Measurements from ENCODE around the gene VSTM4. TPM values are rescaled to one million over a fixed set of nuclear protein-coding genes. Genes with fewer than 3 reads are reported as not detected.

Gene VSTM4
- total and polyA plus RNA-seq, 12 donors, result 15.1 to 136 (median 60.3) TPM

DNA sequence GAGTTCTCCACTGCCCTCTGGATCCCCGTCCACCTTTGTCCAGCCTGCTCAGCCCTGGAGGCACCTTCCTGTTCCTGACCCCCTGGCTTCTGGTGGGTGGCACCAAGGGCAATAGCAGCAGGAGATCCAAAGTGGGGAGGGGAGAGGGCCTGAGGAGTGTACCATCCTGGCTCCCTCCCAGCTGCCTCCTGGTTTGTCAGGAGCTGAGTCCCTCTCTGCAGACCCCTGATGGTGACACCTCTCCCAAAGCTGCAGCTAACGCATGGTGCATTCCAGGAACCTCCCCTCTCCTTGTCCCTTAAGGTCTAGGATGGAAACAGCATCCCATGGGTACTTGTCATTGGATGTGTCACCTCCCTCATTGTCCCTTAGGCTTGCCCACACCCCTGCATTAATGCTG, 39.6 kb downstream of the VSTM4 start:
- TF ChIP-seq, protein P1, sequence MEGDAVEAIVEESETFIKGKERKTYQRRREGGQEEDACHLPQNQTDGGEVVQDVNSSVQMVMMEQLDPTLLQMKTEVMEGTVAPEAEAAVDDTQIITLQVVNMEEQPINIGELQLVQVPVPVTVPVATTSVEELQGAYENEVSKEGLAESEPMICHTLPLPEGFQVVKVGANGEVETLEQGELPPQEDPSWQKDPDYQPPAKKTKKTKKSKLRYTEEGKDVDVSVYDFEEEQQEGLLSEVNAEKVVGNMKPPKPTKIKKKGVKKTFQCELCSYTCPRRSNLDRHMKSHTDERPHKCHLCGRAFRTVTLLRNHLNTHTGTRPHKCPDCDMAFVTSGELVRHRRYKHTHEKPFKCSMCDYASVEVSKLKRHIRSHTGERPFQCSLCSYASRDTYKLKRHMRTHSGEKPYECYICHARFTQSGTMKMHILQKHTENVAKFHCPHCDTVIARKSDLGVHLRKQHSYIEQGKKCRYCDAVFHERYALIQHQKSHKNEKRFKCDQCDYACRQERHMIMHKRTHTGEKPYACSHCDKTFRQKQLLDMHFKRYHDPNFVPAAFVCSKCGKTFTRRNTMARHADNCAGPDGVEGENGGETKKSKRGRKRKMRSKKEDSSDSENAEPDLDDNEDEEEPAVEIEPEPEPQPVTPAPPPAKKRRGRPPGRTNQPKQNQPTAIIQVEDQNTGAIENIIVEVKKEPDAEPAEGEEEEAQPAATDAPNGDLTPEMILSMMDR (IDR thresholded peaks at IDR 0.05), result no peak
- no peak for TF ChIP-seq POLR2A (IDR thresholded peaks at IDR 0.05)
- Histone ChIP-seq H3K9me3 (replicated peaks in 1 of 3) (no peaks in the 10 kb centered on the region), H3K27me3 (no peaks in the 10 kb centered on the region), H3K27ac (peak overlapping the region in 3 of 5 donors; percentile 6 to 85 (median 61)), H3K4me1 (replicated peaks in 1 of 2) (peaks cover 66 to 67% of the 10 kb centered on the region in 2 donors), H3K36me3 (replicated peaks in 1 of 2) (no peaks in the 10 kb centered on the region), H3K4me3 (no peak overlapping the region)
- DNase-seq, result peak in 1 of 7 donors; percentile 46
- intact Hi-C loops (cut with DNase I), result no loop called here
- 74 to 100% (median 93%) methylated on average over 1 to 2 of the region's 2 CpGs for WGBS, 4 donors

DNA sequence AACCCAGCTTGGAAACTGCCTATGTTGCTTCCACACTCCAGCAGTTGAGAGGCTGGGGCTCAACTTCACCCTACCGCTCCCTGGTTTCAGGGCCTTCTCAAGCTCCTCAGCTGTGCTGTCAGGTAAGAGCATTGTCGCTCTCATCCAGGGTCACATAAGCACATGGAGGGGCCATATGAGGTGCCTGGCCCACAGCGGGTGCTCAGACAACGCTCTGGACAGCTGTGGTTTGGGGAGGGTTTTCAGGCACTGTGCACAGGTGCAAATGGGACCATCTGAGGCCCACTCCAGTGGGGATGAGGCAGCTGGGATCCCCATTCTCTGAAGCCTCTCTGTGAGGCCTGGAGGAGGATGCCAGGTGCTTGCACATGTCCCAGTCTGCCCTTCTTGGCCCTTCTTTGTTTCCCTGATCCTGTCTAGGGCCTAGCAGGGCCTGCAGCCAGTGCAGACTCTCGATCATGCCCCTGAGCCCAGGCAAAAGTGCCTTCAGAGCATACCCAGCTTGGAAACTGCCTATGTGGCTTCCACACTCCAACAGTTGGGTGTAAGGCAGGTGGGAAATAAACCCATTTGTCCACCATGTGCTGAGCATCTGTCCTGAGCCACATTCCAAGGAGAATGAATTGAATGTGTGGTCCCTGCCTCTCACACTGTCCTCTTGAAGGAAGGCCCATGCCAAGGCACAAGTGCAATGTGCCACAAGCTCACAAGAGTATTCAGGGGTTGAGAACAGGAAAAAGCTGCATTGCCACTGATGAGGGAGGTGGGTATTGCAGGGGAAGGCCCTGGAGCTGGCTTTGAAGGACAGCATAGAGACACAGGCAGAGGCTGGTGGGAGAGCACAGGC, 40.3 kb downstream of the VSTM4 start:
- H3K27me3 ChIP-seq, result no peaks in the 10 kb centered on the region
- DNase-seq, result peak in 1 of 7 donors; percentile 39
- H3K4me3 ChIP-seq, result no peak overlapping the region
- intact Hi-C loops (cut with DNase I), result no loop called here
- H3K27ac ChIP-seq, result peak overlapping the region in 2 of 5 donors; percentile 6 to 85
- H3K36me3 ChIP-seq (replicated peaks in 1 of 2), result no peaks in the 10 kb centered on the region
- TF ChIP-seq, protein P1 (IDR thresholded peaks at IDR 0.05), result no peak
- no peak for TF ChIP-seq POLR2A (IDR thresholded peaks at IDR 0.05)
- 97 to 100% (median 97%) methylated on average over 2 to 5 of the region's 5 CpGs for WGBS, 4 donors
- peaks cover 65% of the 10 kb centered on the region in 2 donors for H3K4me1 ChIP-seq (replicated peaks in 1 of 2)
- H3K9me3 ChIP-seq (replicated peaks in 1 of 3), result no peaks in the 10 kb centered on the region

DNA sequence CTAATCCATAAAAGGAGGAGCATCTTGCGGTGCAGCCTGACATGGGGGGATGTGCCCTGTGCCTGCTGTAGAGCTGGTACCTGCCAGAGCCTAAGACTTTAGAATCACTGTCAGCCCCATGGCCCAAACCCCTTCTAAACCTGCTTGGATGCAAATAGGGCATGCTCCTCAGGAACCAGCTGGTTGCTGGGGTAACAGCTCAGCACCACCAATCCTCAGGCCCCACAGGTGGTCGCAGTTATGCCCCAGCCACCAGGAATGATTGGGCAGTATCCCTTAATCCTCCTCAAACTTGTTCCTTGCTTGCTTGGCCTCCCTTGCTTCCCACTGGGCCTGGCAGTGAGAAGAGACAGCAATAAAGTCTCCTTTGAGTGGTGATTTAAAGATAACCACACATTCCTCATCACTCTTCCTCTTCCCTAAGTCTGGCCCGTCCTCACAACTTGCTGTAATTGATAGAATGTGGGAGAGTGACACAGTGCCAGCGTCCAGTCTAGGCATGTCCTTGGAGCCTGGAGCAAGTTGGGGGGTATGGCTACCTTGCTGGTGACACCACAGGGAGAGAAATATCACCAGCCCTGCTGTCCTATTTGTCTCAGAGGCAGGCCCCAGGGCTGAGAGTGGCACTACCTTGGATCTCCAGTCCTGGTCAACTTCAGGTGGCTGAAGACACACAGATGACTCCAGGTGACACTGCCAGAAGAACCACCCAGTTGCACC, 43.0 kb downstream of the VSTM4 start:
- no peak overlapping the region for H3K4me3 ChIP-seq
- H3K4me1 ChIP-seq (replicated peaks in 1 of 2), result peaks cover 38 to 58% of the 10 kb centered on the region in 2 donors
- TF ChIP-seq, protein P1 (IDR thresholded peaks at IDR 0.05), result no peak
- no peak for TF ChIP-seq POLR2A (IDR thresholded peaks at IDR 0.05)
- peak in 2 of 7 donors; percentile 19 to 45 for DNase-seq
- no peaks in the 10 kb centered on the region for H3K27me3 ChIP-seq
- no peaks in the 10 kb centered on the region for H3K9me3 ChIP-seq (replicated peaks in 1 of 3)
- H3K36me3 ChIP-seq (replicated peaks in 1 of 2), result no peaks in the 10 kb centered on the region
- peak overlapping the region in 4 of 5 donors; percentile 12 to 91 (median 78) for H3K27ac ChIP-seq
- WGBS, 4 donors, result 64 to 78% (median 72%) methylated on average over 4 of the region's 4 CpGs
- intact Hi-C loops (cut with DNase I), result no loop called here

DNA sequence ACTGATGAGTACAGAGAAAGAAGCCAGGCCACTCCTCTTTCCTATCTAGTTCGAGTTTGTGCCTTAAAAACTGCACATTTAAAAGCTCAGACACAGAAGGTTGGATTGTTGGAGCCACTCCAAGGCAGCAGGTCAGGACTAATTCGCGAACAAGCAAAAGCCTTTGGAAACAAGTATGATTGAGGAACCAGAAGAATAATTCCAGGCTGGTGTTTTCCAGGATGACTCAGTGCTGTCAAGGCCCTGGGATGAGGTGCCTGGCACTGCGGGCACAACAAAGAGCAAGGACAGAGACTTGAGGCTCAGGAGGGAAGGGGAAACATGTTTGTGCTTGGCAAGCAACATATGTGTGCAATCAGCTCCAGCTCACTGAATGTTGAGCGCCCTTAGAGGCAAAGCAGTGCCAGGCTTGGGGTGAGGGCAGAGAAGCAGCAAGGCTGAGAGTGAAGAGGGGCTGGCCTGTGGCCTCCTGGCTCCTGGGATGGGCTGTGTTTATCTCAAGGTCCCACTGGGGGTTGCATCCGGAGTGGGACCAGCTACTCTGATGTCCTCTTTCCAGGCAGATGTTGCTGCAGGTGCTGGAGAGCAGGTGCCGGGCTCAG, 44.1 kb downstream of the VSTM4 start:
- peaks cover 27 to 53% of the 10 kb centered on the region in 2 donors for H3K4me1 ChIP-seq (replicated peaks in 1 of 2)
- H3K36me3 ChIP-seq (replicated peaks in 1 of 2), result no peaks in the 10 kb centered on the region
- H3K27me3 ChIP-seq, result no peaks in the 10 kb centered on the region
- 34 to 41% (median 40%) methylated on average over 6 to 7 of the region's 7 CpGs for WGBS, 4 donors
- H3K9me3 ChIP-seq (replicated peaks in 1 of 3), result no peaks in the 10 kb centered on the region
- no peak overlapping the region for H3K4me3 ChIP-seq
- intact Hi-C loops (cut with DNase I), result no loop called here
- TF ChIP-seq, protein P1 (IDR thresholded peaks at IDR 0.05), result no peak
- TF ChIP-seq POLR2A (IDR thresholded peaks at IDR 0.05), result peak in 1 of 2 donors; percentile 26
- H3K27ac ChIP-seq, result peak overlapping the region; percentile 11 to 91 (median 67)
- DNase-seq, result peak; percentile 75 to 91 (median 88)

Measured in adrenal gland (tissue), 12 donors.